PC-9 (cell line): Measurements from ENCODE around the gene NRG3.

ENCODE experiments used
- CTCF ChIP-seq: fragments of 200-600 bp; sonication (generic); conservative IDR thresholded peaks from 2 replicates; pipeline ENCODE4 v1.6.1; 2017; ENCODE audit warnings: mixed run types, antibody characterized with exemption, mild to moderate bottlenecking, moderate library complexity
- EZH2 ChIP-seq: fragments of 200-600 bp; sonication (generic); IDR thresholded peaks from 2 replicates; pipeline ENCODE4 v1.8.0; 2017; ENCODE audit warnings: antibody characterized with exemption, low read depth

GRCh38 chr10:81882011-81882410 is 7.0 kb downstream of the NRG3 start:
- no peak for TF ChIP-seq EZH2
- TF ChIP-seq CTCF, result no peak
